Measurements from ENCODE around the gene SEPTIN3.

The SEPTIN3 gene

GRCh38 chr22:41933411-41934177 is 35.6 kb upstream of the SEPTIN3 start:
- H3K4me3 ChIP-seq (ENCODE audit: low read length): no peak overlapping the region
- no peak for TF ChIP-seq CTCF (conservative IDR thresholded peaks at IDR 0.05; ENCODE audit: low read depth, low read length)
- DNase-seq (ENCODE audit: low read depth): no peak

GRCh38 chr22:41934284-41935014 is 34.8 kb upstream of the SEPTIN3 start:
- no peak for DNase-seq (ENCODE audit: low read depth)
- no peak overlapping the region for H3K4me3 ChIP-seq (ENCODE audit: low read length)
- no peak for TF ChIP-seq CTCF (conservative IDR thresholded peaks at IDR 0.05; ENCODE audit: low read depth, low read length)

- H3K4me3 ChIP-seq (ENCODE audit: low read length): no peak overlapping the region
- no peak for TF ChIP-seq CTCF (conservative IDR thresholded peaks at IDR 0.05; ENCODE audit: low read depth, low read length)
- DNase-seq (ENCODE audit: low read depth): no peak
Measured at GRCh38 chr22:41935015-41935351, 34.3 kb upstream of the SEPTIN3 start.

- no peak for DNase-seq (ENCODE audit: low read depth)
- TF ChIP-seq CTCF (conservative IDR thresholded peaks at IDR 0.05; ENCODE audit: low read depth, low read length): no peak
- H3K4me3 ChIP-seq (ENCODE audit: low read length): no peak overlapping the region
Measured at GRCh38 chr22:41935509-41935908, 33.7 kb upstream of the SEPTIN3 start.

- no peak overlapping the region for H3K4me3 ChIP-seq (ENCODE audit: low read length)
- no peak for DNase-seq (ENCODE audit: low read depth)
- TF ChIP-seq CTCF (conservative IDR thresholded peaks at IDR 0.05; ENCODE audit: low read depth, low read length): no peak
Measured at GRCh38 chr22:41936894-41937169, 32.4 kb upstream of the SEPTIN3 start.

- TF ChIP-seq CTCF (conservative IDR thresholded peaks at IDR 0.05; ENCODE audit: low read depth, low read length): no peak
- no peak for DNase-seq (ENCODE audit: low read depth)
- H3K4me3 ChIP-seq (ENCODE audit: low read length): no peak overlapping the region
Measured at GRCh38 chr22:41939981-41940831, 29.0 kb upstream of the SEPTIN3 start.

Measured in retinal pigment epithelial cell (primary cell).